ENCODE results near the gene MSL3B.
A peak's percentile ranks its signal among the peaks of the same experiment; 100 is the strongest.

The MSL3B gene

DNA sequence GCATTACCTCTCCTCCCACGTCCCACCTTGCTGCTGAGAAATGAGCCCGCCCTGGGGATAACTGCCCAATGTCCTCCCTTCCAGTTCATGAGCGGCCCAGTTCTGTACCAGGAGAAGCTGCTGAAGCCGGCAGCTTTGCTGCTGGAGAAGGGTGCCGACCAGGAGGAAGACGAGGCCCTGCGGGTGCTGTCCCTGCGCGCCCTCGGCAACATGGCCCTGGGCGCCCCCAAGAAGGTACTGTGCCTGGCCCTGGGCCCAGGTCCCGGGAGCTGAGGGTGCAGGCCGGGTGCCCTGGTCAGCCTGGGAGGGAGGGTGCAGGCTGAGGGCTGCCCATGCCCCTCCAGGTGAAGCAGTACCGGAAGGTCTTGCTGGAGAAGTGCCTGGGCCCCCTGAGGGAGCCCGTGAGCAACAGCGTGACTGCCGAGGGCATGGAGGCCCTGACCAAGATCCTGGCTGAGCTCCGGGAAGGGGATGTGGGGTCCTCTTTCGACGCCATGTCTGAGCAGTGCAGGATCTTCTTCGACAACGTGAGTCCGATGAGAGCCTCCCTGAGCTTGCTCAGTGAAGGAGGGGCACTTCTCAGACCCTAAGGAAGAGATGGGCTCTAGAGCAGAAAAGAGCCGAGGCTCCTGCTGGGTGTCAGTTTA is 39.5 kb downstream of the MSL3B start:
- intact Hi-C loops (cut with DNase I): no loop called here
- TF ChIP-seq EP300 (IDR thresholded peaks at IDR 0.05) (no peak), POLR2A (IDR thresholded peaks at IDR 0.05) (no peak), CTCF (IDR thresholded peaks at IDR 0.05) (no peak), POLR2AphosphoS5 (IDR thresholded peaks at IDR 0.05) (no peak)
- WGBS, 2 donors: 87 to 88% methylated on average over 24 of the region's 24 CpGs
- H3K36me3 ChIP-seq: no peaks in the 10 kb centered on the region
- peak; percentile 54 for DNase-seq
- no peaks in the 10 kb centered on the region for H3K9me3 ChIP-seq
- no peaks in the 10 kb centered on the region for H3K27me3 ChIP-seq
- H3K4me3 ChIP-seq: no peak overlapping the region
- H3K4me1 ChIP-seq: no peaks in the 10 kb centered on the region
- H3K27ac ChIP-seq: no peak overlapping the region

DNA sequence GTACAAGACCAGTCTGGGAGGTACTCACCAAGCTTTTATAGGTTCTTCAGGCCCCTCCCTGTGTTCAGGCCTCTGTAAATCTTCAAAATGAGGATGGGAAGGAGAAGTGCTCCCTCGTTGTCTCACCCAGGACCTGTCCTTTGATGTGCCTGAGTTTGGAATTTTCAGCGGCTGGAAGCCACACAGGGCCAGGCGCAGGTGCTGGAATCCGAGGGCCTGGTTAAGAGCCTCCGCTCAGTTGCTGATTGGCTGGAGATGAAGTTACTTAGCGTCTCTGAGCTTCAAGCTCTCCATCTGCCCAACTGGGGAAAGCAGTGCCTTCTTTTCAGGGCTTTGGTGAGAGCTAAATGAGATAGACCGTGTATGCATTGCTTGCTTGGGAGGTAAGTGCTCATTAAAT is 43.8 kb downstream of the MSL3B start:
- Histone ChIP-seq H3K9me3 (no peaks in the 10 kb centered on the region), H3K27ac (no peak overlapping the region), H3K4me3 (no peak overlapping the region), H3K27me3 (no peaks in the 10 kb centered on the region), H3K36me3 (no peaks in the 10 kb centered on the region), H3K4me1 (no peaks in the 10 kb centered on the region)
- DNase-seq: peak; percentile 10
- TF ChIP-seq CTCF (IDR thresholded peaks at IDR 0.05): no peak
- no peak for TF ChIP-seq EP300 (IDR thresholded peaks at IDR 0.05)
- TF ChIP-seq POLR2A (IDR thresholded peaks at IDR 0.05): no peak
- no peak for TF ChIP-seq POLR2AphosphoS5 (IDR thresholded peaks at IDR 0.05)
- intact Hi-C loops (cut with DNase I): no loop called here
- 81 to 82% methylated on average over 7 of the region's 7 CpGs for WGBS, 2 donors

DNA sequence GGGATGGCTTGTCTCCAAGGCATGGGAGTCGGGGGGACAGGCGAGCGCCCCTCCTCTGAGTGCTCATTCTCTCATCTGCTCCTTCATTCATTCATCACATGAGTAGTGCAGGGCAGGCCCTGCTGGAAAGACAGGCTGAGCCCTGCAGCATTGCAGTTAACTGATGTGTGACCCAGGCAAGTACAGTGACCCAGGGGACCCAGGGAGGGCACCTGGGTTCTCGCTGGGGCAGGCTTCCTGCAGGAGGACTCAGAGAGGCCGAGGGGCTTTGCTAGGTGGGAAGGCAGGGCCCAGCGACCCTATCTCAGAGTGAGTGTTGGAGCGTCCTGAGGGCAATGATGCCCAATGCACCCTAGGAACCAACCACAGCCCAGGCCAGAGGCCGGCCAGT is 44.5 kb downstream of the MSL3B start:
- TF ChIP-seq EP300 (IDR thresholded peaks at IDR 0.05) (no peak), POLR2A (IDR thresholded peaks at IDR 0.05) (no peak), CTCF (IDR thresholded peaks at IDR 0.05) (no peak), POLR2AphosphoS5 (IDR thresholded peaks at IDR 0.05) (no peak)
- H3K27ac ChIP-seq: no peak overlapping the region
- H3K27me3 ChIP-seq: no peaks in the 10 kb centered on the region
- intact Hi-C loops (cut with DNase I): no loop called here
- no peaks in the 10 kb centered on the region for H3K9me3 ChIP-seq
- 85 to 89% methylated on average over 8 of the region's 8 CpGs for WGBS, 2 donors
- H3K4me3 ChIP-seq: no peak overlapping the region
- H3K36me3 ChIP-seq: no peaks in the 10 kb centered on the region
- no peaks in the 10 kb centered on the region for H3K4me1 ChIP-seq
- DNase-seq: no peak

GRCh38 chr2:233822781-233823730 is 45.1 kb downstream of the MSL3B start:
- TF ChIP-seq CTCF (IDR thresholded peaks at IDR 0.05): no peak
- no peak for TF ChIP-seq POLR2AphosphoS5 (IDR thresholded peaks at IDR 0.05)
- no peak for TF ChIP-seq POLR2A (IDR thresholded peaks at IDR 0.05)
- TF ChIP-seq EP300 (IDR thresholded peaks at IDR 0.05): no peak
- 69 to 80% methylated on average over 25 of the region's 25 CpGs for WGBS, 2 donors
- DNase-seq: peak; percentile 54
- Histone ChIP-seq H3K27me3 (no peaks in the 10 kb centered on the region), H3K9me3 (no peaks in the 10 kb centered on the region), H3K36me3 (no peaks in the 10 kb centered on the region), H3K4me1 (no peaks in the 10 kb centered on the region), H3K4me3 (no peak overlapping the region), H3K27ac (no peak overlapping the region)
- intact Hi-C loops (cut with DNase I): no loop called here
